Endometrium (tissue), 2 donors: ENCODE results near the gene OSBPL5.

Source experiments
- FAIRE-seq: peaks from 2 replicates; lab custom pipeline; 2012; peaks lifted over from hg19 to GRCh38; lab: Jason Lieb, UNC
- donor health status: control.
- donor health status: control.

OSBPL5 gene

GRCh38 chr11:3148255-3148989 is 16.7 kb downstream of the OSBPL5 start:
- FAIRE-seq: no peak

GRCh38 chr11:3147626-3148025 is 17.5 kb downstream of the OSBPL5 start:
- no peak for FAIRE-seq

GRCh38 chr11:3147257-3147619 is 17.9 kb downstream of the OSBPL5 start:
- FAIRE-seq: no peak

- FAIRE-seq: no peak
Measured at GRCh38 chr11:3146612-3147256, 18.4 kb downstream of the OSBPL5 start.

- no peak for FAIRE-seq
Measured at GRCh38 chr11:3145206-3145520, 19.9 kb downstream of the OSBPL5 start.

GRCh38 chr11:3144296-3145205 is 20.6 kb downstream of the OSBPL5 start:
- no peak for FAIRE-seq

GRCh38 chr11:3143136-3143880 is 21.8 kb downstream of the OSBPL5 start:
- no peak for FAIRE-seq

GRCh38 chr11:3140291-3140603 is 24.9 kb downstream of the OSBPL5 start:
- FAIRE-seq: no peak

- FAIRE-seq: no peak
Measured at GRCh38 chr11:3139481-3140290, 25.4 kb downstream of the OSBPL5 start.

- FAIRE-seq: no peak
Measured at GRCh38 chr11:3139086-3139440, 26.0 kb downstream of the OSBPL5 start.

GRCh38 chr11:3138178-3139085 is 26.7 kb downstream of the OSBPL5 start:
- FAIRE-seq: no peak

GRCh38 chr11:3137486-3138177 is 27.5 kb downstream of the OSBPL5 start:
- no peak for FAIRE-seq

- no peak for FAIRE-seq
Measured at GRCh38 chr11:3136546-3137455, 28.3 kb downstream of the OSBPL5 start.

- FAIRE-seq: no peak
Measured at GRCh38 chr11:3135481-3136440, 29.3 kb downstream of the OSBPL5 start.

GRCh38 chr11:3134651-3135480 is 30.2 kb downstream of the OSBPL5 start:
- no peak for FAIRE-seq

- FAIRE-seq: no peak
Measured at GRCh38 chr11:3134218-3134621, 30.9 kb downstream of the OSBPL5 start.
